Stimulated activated CD4-positive, alpha-beta T cell treated with anti-CD3 and anti-CD28 coated beads, Interleukin-4, amount 100 ng/mL, for 48 hours (primary cell): ENCODE measurements around the gene GAB4.

Experiments used
- DNase-seq, 2 donors: peaks; one replicate each; pipeline ENCODE4 v3.0.0-alpha.2; 2020; ENCODE audit warnings: low read depth in 2 of 2

Gene GAB4

GRCh38 chr22:16914006-16914405 is 94.0 kb downstream of the GAB4 start:
- DNase-seq: no peak

DNA sequence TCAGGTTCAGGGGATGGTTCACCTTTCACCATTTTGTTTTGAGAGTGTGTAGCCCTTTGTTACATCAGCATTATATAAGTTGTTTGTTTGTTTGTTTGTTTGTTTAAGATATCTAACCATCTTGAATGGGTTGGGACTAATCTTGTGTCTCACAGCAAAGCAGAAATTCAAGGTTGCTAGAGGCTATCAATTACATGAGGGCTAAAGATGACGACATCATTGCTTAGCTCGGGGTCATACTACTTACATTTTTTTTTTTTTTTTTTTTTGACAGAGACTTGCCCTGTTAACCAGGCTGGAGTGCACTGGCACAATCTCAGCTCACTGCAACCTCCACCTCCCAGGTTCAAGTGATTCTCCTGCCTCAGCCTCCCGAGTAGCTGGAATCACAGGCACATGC is 95.7 kb downstream of the GAB4 start:
- DNase-seq: no peak
